GM13976 (cell line): ENCODE results near the gene TENM3.

Experiments
- DNase-seq: peaks from one replicate; pipeline ENCODE4 v3.0.0; 2012; ENCODE audit warnings: low spot score
- in situ Hi-C: fragments of 300-500 bp; cut with MboI; formaldehyde crosslinking; loops from one replicate; pipeline ENCODE4 v1.12.0; 2022; ENCODE audit warnings: low sequenced_read_pairs, mixed read lengths, inconsistent platforms; ENCODE audit not compliant: unreplicated experiment
- TF ChIP-seq, protein P1 (sequence below): IDR thresholded peaks from 2 replicates; pipeline ENCODE4 v1.5.1; 2012; ENCODE audit warnings: borderline replicate concordance, mild to moderate bottlenecking; ENCODE audit not compliant: insufficient read depth; ENCODE audit errors: extremely low read depth, missing control alignments, control extremely low read depth

TENM3 gene

DNA sequence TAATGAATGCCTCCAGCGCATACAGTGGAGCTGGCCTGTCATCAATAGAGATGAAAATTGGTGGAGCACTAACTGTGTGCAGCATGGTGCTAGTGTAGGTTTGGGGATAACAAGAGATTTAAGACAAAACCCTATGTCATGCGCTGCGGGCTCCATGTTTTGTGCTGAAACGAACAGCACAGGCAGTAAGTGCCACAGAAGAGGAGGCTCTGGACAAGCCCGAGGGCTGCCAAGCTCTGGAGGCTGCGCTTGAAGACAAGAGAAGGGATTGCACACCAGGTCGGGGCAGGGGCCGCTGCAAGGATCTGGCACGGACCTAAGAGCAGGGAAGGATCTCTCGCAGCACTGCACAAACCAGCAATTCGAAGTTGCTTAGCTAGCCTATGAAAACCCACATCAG lies 35.5 kb downstream of the TENM3 start:
- TF ChIP-seq, protein P1, sequence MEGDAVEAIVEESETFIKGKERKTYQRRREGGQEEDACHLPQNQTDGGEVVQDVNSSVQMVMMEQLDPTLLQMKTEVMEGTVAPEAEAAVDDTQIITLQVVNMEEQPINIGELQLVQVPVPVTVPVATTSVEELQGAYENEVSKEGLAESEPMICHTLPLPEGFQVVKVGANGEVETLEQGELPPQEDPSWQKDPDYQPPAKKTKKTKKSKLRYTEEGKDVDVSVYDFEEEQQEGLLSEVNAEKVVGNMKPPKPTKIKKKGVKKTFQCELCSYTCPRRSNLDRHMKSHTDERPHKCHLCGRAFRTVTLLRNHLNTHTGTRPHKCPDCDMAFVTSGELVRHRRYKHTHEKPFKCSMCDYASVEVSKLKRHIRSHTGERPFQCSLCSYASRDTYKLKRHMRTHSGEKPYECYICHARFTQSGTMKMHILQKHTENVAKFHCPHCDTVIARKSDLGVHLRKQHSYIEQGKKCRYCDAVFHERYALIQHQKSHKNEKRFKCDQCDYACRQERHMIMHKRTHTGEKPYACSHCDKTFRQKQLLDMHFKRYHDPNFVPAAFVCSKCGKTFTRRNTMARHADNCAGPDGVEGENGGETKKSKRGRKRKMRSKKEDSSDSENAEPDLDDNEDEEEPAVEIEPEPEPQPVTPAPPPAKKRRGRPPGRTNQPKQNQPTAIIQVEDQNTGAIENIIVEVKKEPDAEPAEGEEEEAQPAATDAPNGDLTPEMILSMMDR, result no peak
- in situ Hi-C loops, result no loop called here
- DNase-seq, result no peak

DNA sequence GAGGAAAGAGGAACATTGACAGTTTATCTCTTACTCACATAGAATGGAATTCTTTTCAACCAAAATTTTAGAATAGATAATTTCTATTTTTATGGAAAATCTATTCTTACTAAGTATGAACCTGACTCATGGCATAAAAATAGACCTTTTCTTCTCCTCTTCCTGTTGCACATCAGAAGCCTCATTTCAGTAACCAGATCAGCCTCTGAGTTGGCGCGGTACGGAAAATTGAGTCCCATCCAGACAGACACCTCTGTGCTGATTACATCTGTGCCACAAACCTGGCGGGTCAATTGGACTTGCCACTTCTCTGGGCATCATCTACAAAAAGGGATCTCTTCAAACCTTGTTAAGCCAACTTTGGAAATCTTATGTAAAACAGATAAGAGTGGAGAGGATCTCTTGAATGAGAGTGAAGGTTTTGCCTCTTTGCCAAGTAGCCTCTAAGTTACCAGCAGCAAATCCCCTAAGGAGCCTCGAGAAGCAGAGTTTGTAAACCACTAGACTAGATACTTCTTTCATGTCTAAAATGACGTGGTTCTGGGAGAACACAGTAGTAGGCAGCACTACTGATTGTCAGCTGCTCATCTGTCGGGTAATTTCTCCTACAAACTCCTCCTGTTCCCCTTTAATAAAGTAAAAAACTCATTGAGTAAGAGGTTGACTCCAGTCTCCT lies 37.4 kb downstream of the TENM3 start:
- TF ChIP-seq, protein P1, result no peak
- in situ Hi-C loops, result no loop called here
- DNase-seq, result no peak

DNA sequence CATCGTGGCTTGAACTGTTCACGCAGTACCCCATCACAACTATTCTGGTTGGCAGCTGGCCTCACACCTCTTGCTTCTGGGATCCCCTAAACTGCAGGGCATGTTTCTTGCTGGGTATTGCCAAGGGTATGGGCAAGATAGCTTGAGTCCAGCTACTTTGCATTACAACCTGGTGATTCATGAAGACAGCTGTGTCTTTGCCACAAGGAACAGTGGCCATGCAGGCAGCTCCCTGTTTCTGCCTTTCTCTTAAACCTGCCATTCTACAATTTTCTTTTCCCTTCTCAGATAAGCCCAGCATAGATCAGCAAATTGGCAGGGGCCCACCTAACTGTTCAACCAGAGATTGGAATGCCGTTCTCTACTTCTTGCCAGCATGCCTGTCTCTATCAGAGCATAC lies 42.8 kb downstream of the TENM3 start:
- no peak for DNase-seq
- in situ Hi-C loops, result no loop called here
- TF ChIP-seq, protein P1, result no peak

DNA sequence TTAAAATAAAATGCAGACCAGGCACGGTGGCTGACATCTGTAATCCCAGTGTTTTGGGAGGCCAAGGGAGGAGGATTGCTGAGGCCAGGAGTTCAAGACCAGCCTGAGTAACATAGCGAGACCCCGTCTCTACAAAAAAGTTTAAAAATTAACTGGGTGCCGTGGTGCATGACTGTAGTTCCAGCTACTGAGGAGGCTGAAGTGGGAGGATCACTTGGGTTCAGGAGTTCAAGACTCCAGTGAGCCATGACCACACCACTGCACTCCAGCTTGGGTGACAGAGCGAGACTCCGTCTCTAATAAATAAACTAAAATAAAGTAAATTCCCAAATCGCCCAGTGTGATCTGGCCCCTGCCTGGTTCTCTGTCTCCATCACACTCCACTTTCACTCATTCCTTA lies 43.7 kb downstream of the TENM3 start:
- in situ Hi-C loops, result no loop called here
- TF ChIP-seq, protein P1, result no peak

DNA sequence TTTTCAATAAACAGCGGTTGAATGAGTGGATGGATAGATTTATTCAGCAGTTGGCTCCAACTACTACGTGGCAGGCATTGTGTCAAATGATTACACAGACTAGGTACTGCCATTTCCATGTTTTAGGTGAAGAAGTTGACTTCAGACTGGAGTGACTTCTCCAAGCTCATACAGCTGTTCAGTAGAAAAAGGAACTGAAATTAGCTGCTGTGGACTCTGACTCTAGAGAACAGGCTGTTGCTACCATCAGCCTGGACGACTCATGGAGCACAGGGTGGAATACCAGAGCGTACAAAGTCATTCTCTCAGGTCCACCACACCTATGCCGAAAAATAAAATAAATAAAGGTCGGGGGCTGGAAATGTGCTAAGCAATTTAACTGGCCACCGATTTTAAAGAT lies 45.3 kb downstream of the TENM3 start:
- in situ Hi-C loops, result no loop called here
- TF ChIP-seq, protein P1, result no peak
- DNase-seq, result peak; percentile 27

More for the DNA sequence above, 43.7 kb downstream of the TENM3 start:
- no peak for DNase-seq

GRCh38 chr4:182289809-182290208 lies 46.6 kb downstream of the TENM3 start:
- DNase-seq, result no peak
- in situ Hi-C loops, result no loop called here
- TF ChIP-seq, protein P1, result no peak
